Duodenal mucosa (tissue), 2 donors: ENCODE results near the gene NDUFA12.
"Not testable (repeated sequence)": the region's sequence is repeated elsewhere in the genome, so short reads cannot be mapped to it uniquely, and the experiment has no call there.

Experiments
- H3K27ac ChIP-seq: one replicate; pipeline ENCODE4 v1.7.0; 2013; ENCODE audit warnings: low read depth, low read length
- H3K27me3 ChIP-seq, 2 donors: one replicate each; pipeline ENCODE4 v1.7.0; 2013; ENCODE audit warnings: low read length in 2 of 2, control low read depth in 1 of 2; ENCODE audit not compliant: insufficient read depth in 2 of 2, control insufficient read depth in 1 of 2
- H3K36me3 ChIP-seq, 2 donors: one replicate each; pipeline ENCODE4 v1.7.0; 2013; ENCODE audit warnings: low read length in 2 of 2, control low read depth in 1 of 2; ENCODE audit not compliant: insufficient read depth in 2 of 2, control insufficient read depth in 1 of 2
- H3K4me1 ChIP-seq, 2 donors: one replicate each; pipeline ENCODE4 v1.7.0; 2013; ENCODE audit warnings: low read length in 2 of 2, control low read depth in 1 of 2; ENCODE audit not compliant: insufficient read depth in 2 of 2, control insufficient read depth in 1 of 2
- H3K4me3 ChIP-seq, 2 donors: one replicate each; pipeline ENCODE4 v1.7.0; 2013; ENCODE audit warnings: low read length in 2 of 2, low read depth in 1 of 2
- H3K9ac ChIP-seq, 2 donors: one replicate each; pipeline ENCODE4 v1.7.0; 2013; ENCODE audit warnings: low read length in 2 of 2, low read depth in 1 of 2
- H3K9me3 ChIP-seq, 2 donors: one replicate each; pipeline ENCODE4 v1.7.0; 2013; ENCODE audit warnings: low read length in 2 of 2, control low read depth in 1 of 2; ENCODE audit not compliant: control insufficient read depth in 1 of 2

The NDUFA12 gene

GRCh38 chr12:94985099-94985498 lies 18.4 kb downstream of the NDUFA12 start:
- not testable (repeated sequence) for H3K9me3 ChIP-seq, H3K27me3 ChIP-seq, H3K27ac ChIP-seq, H3K4me1 ChIP-seq, H3K4me3 ChIP-seq, H3K9ac ChIP-seq
- H3K36me3 ChIP-seq, result peaks cover 0 to 16% of the 10 kb centered on the region in 2 donors

GRCh38 chr12:94983321-94983720 lies 20.2 kb downstream of the NDUFA12 start:
- Histone ChIP-seq H3K27ac (no peak overlapping the region), H3K9me3 (no peaks in the 10 kb centered on the region), H3K27me3 (no peaks in the 10 kb centered on the region), H3K4me3 (no peak overlapping the region), H3K4me1 (no peaks in the 10 kb centered on the region), H3K36me3 (peaks cover 0 to 16% of the 10 kb centered on the region in 2 donors), H3K9ac (no peak overlapping the region)

GRCh38 chr12:94982456-94982855 lies 21.0 kb downstream of the NDUFA12 start:
- Histone ChIP-seq H3K36me3 (peaks cover 0 to 22% of the 10 kb centered on the region in 2 donors), H3K9me3 (no peaks in the 10 kb centered on the region), H3K4me1 (no peaks in the 10 kb centered on the region), H3K4me3 (no peak overlapping the region), H3K27me3 (no peaks in the 10 kb centered on the region), H3K9ac (no peak overlapping the region), H3K27ac (no peak overlapping the region)

- H3K27ac ChIP-seq, result no peak overlapping the region
- no peak overlapping the region for H3K4me3 ChIP-seq
- no peak overlapping the region for H3K9ac ChIP-seq
- H3K9me3 ChIP-seq, result no peaks in the 10 kb centered on the region
- H3K27me3 ChIP-seq, result no peaks in the 10 kb centered on the region
- no peaks in the 10 kb centered on the region for H3K4me1 ChIP-seq
- peaks cover 0 to 22% of the 10 kb centered on the region in 2 donors for H3K36me3 ChIP-seq
Measured at GRCh38 chr12:94980577-94980976, 22.9 kb downstream of the NDUFA12 start.

- Histone ChIP-seq H3K4me1 (no peaks in the 10 kb centered on the region), H3K27me3 (no peaks in the 10 kb centered on the region), H3K4me3 (no peak overlapping the region), H3K9ac (no peak overlapping the region), H3K9me3 (no peaks in the 10 kb centered on the region), H3K27ac (no peak overlapping the region), H3K36me3 (peaks cover 0 to 22% of the 10 kb centered on the region in 2 donors)
Measured at GRCh38 chr12:94979941-94980340, 23.6 kb downstream of the NDUFA12 start.

GRCh38 chr12:94977766-94978468 lies 25.6 kb downstream of the NDUFA12 start:
- Histone ChIP-seq H3K4me3 (no peak overlapping the region), H3K27me3 (no peaks in the 10 kb centered on the region), H3K27ac (no peak overlapping the region), H3K36me3 (peaks cover 0 to 8% of the 10 kb centered on the region in 2 donors), H3K9me3 (no peaks in the 10 kb centered on the region), H3K9ac (no peak overlapping the region), H3K4me1 (no peaks in the 10 kb centered on the region)

- Histone ChIP-seq H3K27ac (no peak overlapping the region), H3K36me3 (peaks cover 3 to 19% of the 10 kb centered on the region in 2 donors), H3K4me1 (no peaks in the 10 kb centered on the region), H3K9me3 (no peaks in the 10 kb centered on the region), H3K9ac (no peak overlapping the region), H3K27me3 (no peaks in the 10 kb centered on the region), H3K4me3 (no peak overlapping the region)
Measured at GRCh38 chr12:94973221-94973620, 30.3 kb downstream of the NDUFA12 start.

- Histone ChIP-seq H3K27ac (no peak overlapping the region), H3K9ac (no peak overlapping the region), H3K4me1 (no peaks in the 10 kb centered on the region), H3K36me3 (peaks cover 3 to 15% of the 10 kb centered on the region in 2 donors), H3K4me3 (no peak overlapping the region), H3K27me3 (no peaks in the 10 kb centered on the region), H3K9me3 (no peaks in the 10 kb centered on the region)
Measured at GRCh38 chr12:94972795-94973194, 30.7 kb downstream of the NDUFA12 start.

- H3K27me3 ChIP-seq, result no peaks in the 10 kb centered on the region
- H3K9ac ChIP-seq, result no peak overlapping the region
- no peaks in the 10 kb centered on the region for H3K9me3 ChIP-seq
- peaks cover 3 to 14% of the 10 kb centered on the region in 2 donors for H3K36me3 ChIP-seq
- H3K4me1 ChIP-seq, result no peaks in the 10 kb centered on the region
- no peak overlapping the region for H3K27ac ChIP-seq
- H3K4me3 ChIP-seq, result no peak overlapping the region
Measured at GRCh38 chr12:94971923-94972322, 31.6 kb downstream of the NDUFA12 start.

- no peak overlapping the region for H3K27ac ChIP-seq
Measured at GRCh38 chr12:94970560-94970959, 32.9 kb downstream of the NDUFA12 start.

More at GRCh38 chr12:94970560-94970959, 32.9 kb downstream of the NDUFA12 start:
- Histone ChIP-seq H3K9me3 (no peaks in the 10 kb centered on the region), H3K4me1 (no peaks in the 10 kb centered on the region), H3K36me3 (peaks cover 3 to 14% of the 10 kb centered on the region in 2 donors), H3K9ac (no peak overlapping the region), H3K27me3 (no peaks in the 10 kb centered on the region), H3K4me3 (no peak overlapping the region)
